GM19025 (cell line): ENCODE data around the gene GTF2F2.
A peak's percentile ranks its signal among the peaks of the same experiment; 100 is the strongest.

Experiments used
- ATAC-seq: cut with Tn5 transposase; IDR thresholded peaks from one replicate; pipeline ENCODE4 v1.9.1; 2021; ENCODE audit warnings: mild to moderate bottlenecking, low read depth, moderate library complexity; ENCODE audit not compliant: unreplicated experiment

Gene GTF2F2

GRCh38 chr13:45120967-45121831, 889 bp downstream of the GTF2F2 start:
- ATAC-seq = no peak

- ATAC-seq = no peak
Measured at GRCh38 chr13:45122941-45123340, 2.6 kb downstream of the GTF2F2 start.

GRCh38 chr13:45132369-45133064, 12.2 kb downstream of the GTF2F2 start:
- ATAC-seq = peak; percentile 87

GRCh38 chr13:45133396-45134118, 13.2 kb downstream of the GTF2F2 start:
- no peak for ATAC-seq

GRCh38 chr13:45136741-45137504, 16.6 kb downstream of the GTF2F2 start:
- no peak for ATAC-seq

- no peak for ATAC-seq
Measured at GRCh38 chr13:45137526-45137925, 17.2 kb downstream of the GTF2F2 start.

GRCh38 chr13:45138282-45138681, 18.0 kb downstream of the GTF2F2 start:
- ATAC-seq = no peak

GRCh38 chr13:45141369-45141768, 21.1 kb downstream of the GTF2F2 start:
- no peak for ATAC-seq

GRCh38 chr13:45142440-45143345, 22.4 kb downstream of the GTF2F2 start:
- no peak for ATAC-seq

- ATAC-seq = no peak
Measured at GRCh38 chr13:45143346-45143751, 23.0 kb downstream of the GTF2F2 start.

- ATAC-seq = no peak
Measured at GRCh38 chr13:45149964-45150363, 29.7 kb downstream of the GTF2F2 start.

GRCh38 chr13:45156565-45157361, 36.5 kb downstream of the GTF2F2 start:
- no peak for ATAC-seq

- no peak for ATAC-seq
Measured at GRCh38 chr13:45162194-45162593, 41.9 kb downstream of the GTF2F2 start.

GRCh38 chr13:45162821-45163220, 42.5 kb downstream of the GTF2F2 start:
- no peak for ATAC-seq

- ATAC-seq = no peak
Measured at GRCh38 chr13:45166858-45167257, 46.5 kb downstream of the GTF2F2 start.

- ATAC-seq = no peak
Measured at GRCh38 chr13:45167611-45168554, 47.6 kb downstream of the GTF2F2 start.

- ATAC-seq = no peak
Measured at GRCh38 chr13:45168555-45168930, 48.2 kb downstream of the GTF2F2 start.

- no peak for ATAC-seq
Measured at GRCh38 chr13:45174478-45174877, 54.2 kb downstream of the GTF2F2 start.
